Measurements from ENCODE around the gene BBX.

Gene BBX

GRCh38 chr3:107668963-107669362 is 146.2 kb downstream of the BBX start:
- TF ChIP-seq CTCF (IDR thresholded peaks at IDR 0.05; ENCODE audit: low read depth, low read length) = no peak
- DNase-seq (ENCODE audit: extremely low read depth, low read depth) = no peak

GRCh38 chr3:107669669-107670068 is 146.9 kb downstream of the BBX start:
- no peak for DNase-seq (ENCODE audit: extremely low read depth, low read depth)

GRCh38 chr3:107670986-107671385 is 148.2 kb downstream of the BBX start:
- no peak for DNase-seq (ENCODE audit: extremely low read depth, low read depth)
- TF ChIP-seq CTCF (IDR thresholded peaks at IDR 0.05; ENCODE audit: low read depth, low read length) = no peak

More at GRCh38 chr3:107669669-107670068, 146.9 kb downstream of the BBX start:
- no peak for TF ChIP-seq CTCF (IDR thresholded peaks at IDR 0.05; ENCODE audit: low read depth, low read length)

GRCh38 chr3:107674371-107674770 is 151.6 kb downstream of the BBX start:
- TF ChIP-seq CTCF (IDR thresholded peaks at IDR 0.05; ENCODE audit: low read depth, low read length) = no peak; the same call in 1 of the 2 replicates

GRCh38 chr3:107675233-107675900 is 152.6 kb downstream of the BBX start:
- no peak for DNase-seq (ENCODE audit: extremely low read depth, low read depth)
- TF ChIP-seq CTCF (IDR thresholded peaks at IDR 0.05; ENCODE audit: low read depth, low read length) = no peak

More at GRCh38 chr3:107674371-107674770, 151.6 kb downstream of the BBX start:
- no peak for DNase-seq (ENCODE audit: extremely low read depth, low read depth)

GRCh38 chr3:107676469-107677309 is 153.9 kb downstream of the BBX start:
- DNase-seq (ENCODE audit: extremely low read depth, low read depth) = no peak
- peak; percentile 36 for TF ChIP-seq CTCF (IDR thresholded peaks at IDR 0.05; ENCODE audit: low read depth, low read length)

DNA sequence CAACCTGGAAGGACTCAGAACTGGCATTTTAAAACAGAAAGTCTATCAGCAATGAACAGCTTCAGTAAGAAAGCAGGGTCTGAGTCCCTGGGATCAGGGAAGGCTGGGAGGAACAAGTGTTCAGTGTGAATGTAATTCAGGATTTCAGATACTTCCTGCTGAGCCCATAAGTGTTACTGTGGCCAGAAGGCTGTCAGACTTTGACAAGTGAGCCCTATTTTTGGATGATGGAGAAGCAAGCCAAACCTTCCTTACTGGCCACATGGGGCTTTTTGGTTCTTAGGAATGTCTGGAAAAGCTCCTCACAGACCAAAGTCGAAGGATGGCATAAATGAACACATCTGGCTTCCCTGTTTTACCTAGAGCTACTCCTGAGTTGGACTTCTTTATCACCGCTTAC is 157.2 kb downstream of the BBX start:
- DNase-seq (ENCODE audit: extremely low read depth, low read depth) = no peak
- TF ChIP-seq CTCF (IDR thresholded peaks at IDR 0.05; ENCODE audit: low read depth, low read length) = no peak
